ENCODE data around the gene RBBP9. TPM values are rescaled to one million over a fixed set of nuclear protein-coding genes. Genes with fewer than 3 reads are reported as not detected.

Gene RBBP9
- total and polyA plus RNA-seq, 5 donors, result 4.2 to 10.6 (median 7.3) TPM

GRCh38 chr20:18456600-18456999 lies 40.4 kb downstream of the RBBP9 start:
- ATAC-seq (no peak), DNase-seq (no peak)
- intact Hi-C loops (cut with DNase I), result no loop called here
- Histone ChIP-seq H3K9me3 (ENCODE audit: control insufficient read depth, low read length) (no peaks in the 10 kb centered on the region), H3K4me3 (ENCODE audit: low read length) (no peak overlapping the region), H3K27me3 (ENCODE audit: control insufficient read depth, insufficient read depth) (no peaks in the 10 kb centered on the region), H3K27ac (ENCODE audit: low read length) (no peak overlapping the region), H3K4me1 (ENCODE audit: control insufficient read depth, insufficient read depth, low read length) (no peaks in the 10 kb centered on the region)
- WGBS, result 85% methylated on average over 3 of the region's 3 CpGs

- no peaks in the 10 kb centered on the region for H3K27me3 ChIP-seq (ENCODE audit: control insufficient read depth, insufficient read depth)
- no peaks in the 10 kb centered on the region for H3K4me1 ChIP-seq (ENCODE audit: control insufficient read depth, insufficient read depth, low read length)
- DNase-seq, result no peak
- H3K4me3 ChIP-seq (ENCODE audit: low read length), result no peak overlapping the region
- H3K9me3 ChIP-seq (ENCODE audit: control insufficient read depth, low read length), result no peaks in the 10 kb centered on the region
- ATAC-seq, result no peak
- WGBS, result 33% methylated on average over 4 of the region's 4 CpGs
- no peak overlapping the region for H3K27ac ChIP-seq (ENCODE audit: low read length)
- intact Hi-C loops (cut with DNase I), result no loop called here
Measured at GRCh38 chr20:18443886-18444285, 53.1 kb downstream of the RBBP9 start.

- Histone ChIP-seq H3K27ac (ENCODE audit: low read length) (no peak overlapping the region), H3K4me3 (ENCODE audit: low read length) (no peak overlapping the region), H3K9me3 (ENCODE audit: control insufficient read depth, low read length) (no peaks in the 10 kb centered on the region), H3K4me1 (ENCODE audit: control insufficient read depth, insufficient read depth, low read length) (no peaks in the 10 kb centered on the region), H3K27me3 (ENCODE audit: control insufficient read depth, insufficient read depth) (no peaks in the 10 kb centered on the region)
- ATAC-seq (no peak), DNase-seq (no peak)
- intact Hi-C loops (cut with DNase I), result no loop called here
- WGBS, result 35% methylated on average over 1 of the region's 1 CpG
Measured at GRCh38 chr20:18440403-18440802, 56.6 kb downstream of the RBBP9 start.

GRCh38 chr20:18436847-18437246 lies 60.2 kb downstream of the RBBP9 start:
- no peak overlapping the region for H3K4me3 ChIP-seq (ENCODE audit: low read length)
- 66% methylated on average over 2 of the region's 2 CpGs for WGBS
- no peaks in the 10 kb centered on the region for H3K9me3 ChIP-seq (ENCODE audit: control insufficient read depth, low read length)
- intact Hi-C loops (cut with DNase I), result no loop called here
- ATAC-seq (no peak), DNase-seq (no peak)
- H3K27ac ChIP-seq (ENCODE audit: low read length), result no peak overlapping the region
- H3K4me1 ChIP-seq (ENCODE audit: control insufficient read depth, insufficient read depth, low read length), result no peaks in the 10 kb centered on the region
- no peaks in the 10 kb centered on the region for H3K27me3 ChIP-seq (ENCODE audit: control insufficient read depth, insufficient read depth)

Small RNAs within 50 kb of the gene (microRNA-seq; reads per million reads assigned to microRNA genes)
- gene MIR3192, result 0 to 0.84 reads per million in 2 donors

Other genes starting within 250 kb of the RBBP9 start
- gene ZNF133, start 208.7 kb downstream of the RBBP9 start, total RNA-seq, result 10 to 100 TPM in 2 of 4 donors, 1 to 10 TPM in 2; 8.5 to 11.0 (median 10.3) TPM
- 7.8 TPM for gene ZNF133, start 208.7 kb downstream of the RBBP9 start, polyA plus RNA-seq
- gene DZANK1, start 30.2 kb downstream of the RBBP9 start, total RNA-seq, result 1 to 10 TPM in 1 of 4 donors, under 1 TPM in 3; 0.53 to 1.0 (median 0.85) TPM
- 0.79 TPM for gene DZANK1, start 30.2 kb downstream of the RBBP9 start, polyA plus RNA-seq
- 1 to 10 TPM; 6.7 to 8.7 (median 7.6) TPM for gene POLR3F, start 29.8 kb downstream of the RBBP9 start, total RNA-seq
- 6.1 TPM for gene POLR3F, start 29.8 kb downstream of the RBBP9 start, polyA plus RNA-seq
- 10 to 100 TPM in 3 of 4 donors, 1 to 10 TPM in 1; 7.8 to 23.9 (median 14.5) TPM for gene SEC23B, start 10.7 kb upstream of the RBBP9 start, total RNA-seq
- gene SEC23B, start 10.7 kb upstream of the RBBP9 start, polyA plus RNA-seq, result 4.3 TPM
- 10 to 100 TPM; 79.4 to 96.9 (median 91.2) TPM for gene SMIM26, start 70.2 kb upstream of the RBBP9 start, total RNA-seq
- 267 TPM for gene SMIM26, start 70.2 kb upstream of the RBBP9 start, polyA plus RNA-seq
- 10 to 100 TPM; 10.5 to 17.8 (median 11.4) TPM for gene DTD1, start 90.8 kb upstream of the RBBP9 start, total RNA-seq
- 11.5 TPM for gene DTD1, start 90.8 kb upstream of the RBBP9 start, polyA plus RNA-seq

All from right cardiac atrium (tissue), 5 donors.